Measurements from ENCODE around the gene MINK1.

DNA sequence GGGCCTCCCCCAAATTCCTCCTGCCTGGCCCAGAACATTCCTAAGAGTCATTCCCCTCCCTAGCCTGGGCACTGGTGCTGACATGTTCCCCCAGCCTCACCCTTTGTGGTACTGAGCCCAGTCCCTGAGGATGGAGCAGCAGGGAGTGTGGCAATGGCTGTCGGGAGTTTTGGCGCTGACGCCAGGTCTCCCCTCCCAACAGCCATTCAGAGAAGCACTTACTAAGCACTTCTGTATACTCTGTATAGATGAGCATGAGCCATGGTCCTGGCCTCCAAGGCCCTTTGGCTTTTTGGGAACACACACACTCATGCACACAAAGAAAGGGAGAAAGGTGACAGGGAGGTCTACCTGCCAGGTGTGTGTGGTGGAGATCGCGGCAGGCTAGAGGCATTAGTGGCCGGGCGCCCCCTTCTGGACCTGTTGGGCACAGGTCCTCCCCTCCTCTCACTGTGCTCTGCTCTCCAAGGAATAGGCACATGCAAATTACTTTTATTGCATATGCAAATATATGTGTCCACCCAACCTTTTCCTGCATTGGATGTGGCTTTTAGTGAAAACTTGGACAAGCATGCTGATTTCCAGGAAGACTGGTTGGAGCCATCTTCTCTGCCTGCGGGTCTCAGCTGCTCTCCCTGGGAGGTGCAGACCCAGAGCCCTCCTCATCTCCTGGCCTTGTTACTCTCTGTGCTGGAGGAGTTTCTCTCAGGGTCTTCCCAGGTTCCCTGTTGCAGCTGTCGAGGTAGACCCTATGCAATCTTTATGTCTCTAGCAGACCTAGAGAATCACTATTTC lies 48.8 kb downstream of the MINK1 start:
- no peak for TF ChIP-seq POLR2A (IDR thresholded peaks at IDR 0.05)
- TF ChIP-seq, protein P1, sequence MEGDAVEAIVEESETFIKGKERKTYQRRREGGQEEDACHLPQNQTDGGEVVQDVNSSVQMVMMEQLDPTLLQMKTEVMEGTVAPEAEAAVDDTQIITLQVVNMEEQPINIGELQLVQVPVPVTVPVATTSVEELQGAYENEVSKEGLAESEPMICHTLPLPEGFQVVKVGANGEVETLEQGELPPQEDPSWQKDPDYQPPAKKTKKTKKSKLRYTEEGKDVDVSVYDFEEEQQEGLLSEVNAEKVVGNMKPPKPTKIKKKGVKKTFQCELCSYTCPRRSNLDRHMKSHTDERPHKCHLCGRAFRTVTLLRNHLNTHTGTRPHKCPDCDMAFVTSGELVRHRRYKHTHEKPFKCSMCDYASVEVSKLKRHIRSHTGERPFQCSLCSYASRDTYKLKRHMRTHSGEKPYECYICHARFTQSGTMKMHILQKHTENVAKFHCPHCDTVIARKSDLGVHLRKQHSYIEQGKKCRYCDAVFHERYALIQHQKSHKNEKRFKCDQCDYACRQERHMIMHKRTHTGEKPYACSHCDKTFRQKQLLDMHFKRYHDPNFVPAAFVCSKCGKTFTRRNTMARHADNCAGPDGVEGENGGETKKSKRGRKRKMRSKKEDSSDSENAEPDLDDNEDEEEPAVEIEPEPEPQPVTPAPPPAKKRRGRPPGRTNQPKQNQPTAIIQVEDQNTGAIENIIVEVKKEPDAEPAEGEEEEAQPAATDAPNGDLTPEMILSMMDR (IDR thresholded peaks at IDR 0.05), result peak; percentile 72 to 82 (median 80)
- TF ChIP-seq EP300 (IDR thresholded peaks at IDR 0.05), result no peak
